DND-41 (cell line): Measurements from ENCODE around the gene PEPD.

Experiments used
- ATAC-seq: fragments of 200-7000 bp; cut with Tn5 transposase; 3 replicates; pipeline ENCODE4 v1.9.1; 2021; ENCODE audit warnings: low read depth; ENCODE audit not compliant: insufficient read depth
- DNase-seq: peaks from one replicate; pipeline ENCODE4 v3.0.0-alpha.2; 2020
- H2AFZ ChIP-seq: 2 replicates; pipeline ENCODE4 v1.6.0; 2012; ENCODE audit warnings: low read depth, low read length
- H3K27ac ChIP-seq: 2 replicates; pipeline ENCODE4 v1.5.1; 2012; ENCODE audit warnings: low read length, inconsistent platforms
- H3K27me3 ChIP-seq: fragments of 200-600 bp; sonication (generic); 2 replicates; pipeline ENCODE4 v1.6.0; 2012; ENCODE audit warnings: low read length, mild to moderate bottlenecking, inconsistent platforms; ENCODE audit not compliant: insufficient read depth, poor library complexity
- H3K36me3 ChIP-seq: 2 replicates; pipeline ENCODE4 v1.5.1; 2012; ENCODE audit warnings: low read length, inconsistent platforms; ENCODE audit not compliant: insufficient read depth
- H3K4me1 ChIP-seq: 2 replicates; pipeline ENCODE4 v1.5.1; 2012; ENCODE audit warnings: mild to moderate bottlenecking, low read length; ENCODE audit not compliant: insufficient read depth
- H3K4me2 ChIP-seq: 2 replicates; pipeline ENCODE4 v1.6.0; 2012; ENCODE audit warnings: mild to moderate bottlenecking, moderate library complexity, low read length, inconsistent platforms; ENCODE audit not compliant: insufficient read depth
- H3K4me3 ChIP-seq, 2 experiments: fragments of 200-600 bp in 1 of 2; shearing (Covaris generic) in 1 of 2; 2 replicates each; pipeline ENCODE4 v1.5.1; 2012 to 2016; ENCODE audit warnings: inconsistent platforms in 2 of 2, low read length in 2 of 2, mild to moderate bottlenecking in 2 of 2, low read depth in 1 of 2, moderate library complexity in 1 of 2
- H3K79me2 ChIP-seq: 2 replicates; pipeline ENCODE4 v1.6.0; 2012; ENCODE audit warnings: low read length, inconsistent platforms; ENCODE audit not compliant: insufficient read depth
- H3K9ac ChIP-seq: 2 replicates; pipeline ENCODE4 v1.6.0; 2012; ENCODE audit warnings: low read depth, mild to moderate bottlenecking, inconsistent platforms, low read length, moderate library complexity
- H3K9me3 ChIP-seq: 2 replicates; pipeline ENCODE4 v1.5.1; 2012; ENCODE audit warnings: low read length, moderate library complexity, mild to moderate bottlenecking, inconsistent platforms; ENCODE audit not compliant: insufficient read depth, severe bottlenecking
- H4K20me1 ChIP-seq: 2 replicates; pipeline ENCODE4 v1.6.0; 2012; ENCODE audit warnings: low read length; ENCODE audit not compliant: insufficient read depth
- CTCF ChIP-seq: IDR thresholded peaks from 2 replicates; pipeline ENCODE4 v1.5.1; 2012; ENCODE audit warnings: borderline replicate concordance, low read length, moderate library complexity, mild to moderate bottlenecking; ENCODE audit not compliant: poor library complexity, severe bottlenecking; ENCODE audit errors: extremely low read depth
- EZH2 ChIP-seq: IDR thresholded peaks from 3 replicates; pipeline ENCODE4 v1.6.1; 2012; ENCODE audit warnings: borderline replicate concordance, low read depth, mild to moderate bottlenecking, moderate library complexity, low read length, inconsistent platforms; ENCODE audit not compliant: severe bottlenecking

PEPD gene

GRCh38 chr19:33460221-33460908 lies 61.2 kb downstream of the PEPD start:
- no peaks in the 10 kb centered on the region for H3K79me2 ChIP-seq
- H3K9me3 ChIP-seq = no peaks in the 10 kb centered on the region
- H3K4me1 ChIP-seq = no peaks in the 10 kb centered on the region
- H3K27ac ChIP-seq = no peak overlapping the region
- H4K20me1 ChIP-seq = no peaks in the 10 kb centered on the region; the same call in none of the 2 replicates
- no peak overlapping the region for H3K4me3 ChIP-seq
- H2AFZ ChIP-seq = no peak overlapping the region
- H3K9ac ChIP-seq = no peak overlapping the region
- no peaks in the 10 kb centered on the region for H3K36me3 ChIP-seq
- no peak overlapping the region for H3K4me2 ChIP-seq
- TF ChIP-seq CTCF (no peak), EZH2 (no peak)
- ATAC-seq (no peak), DNase-seq (no peak)
- no peaks in the 10 kb centered on the region for H3K27me3 ChIP-seq

GRCh38 chr19:33459222-33460090 lies 62.1 kb downstream of the PEPD start:
- Histone ChIP-seq H3K36me3 (no peaks in the 10 kb centered on the region), H3K9ac (no peak overlapping the region), H3K79me2 (no peaks in the 10 kb centered on the region), H3K4me2 (no peak overlapping the region), H3K27ac (no peak overlapping the region), H3K4me3 (no peak overlapping the region), H2AFZ (no peak overlapping the region), H4K20me1 (no peaks in the 10 kb centered on the region; the same call in none of the 2 replicates), H3K9me3 (no peaks in the 10 kb centered on the region), H3K4me1 (no peaks in the 10 kb centered on the region), H3K27me3 (no peaks in the 10 kb centered on the region)
- no peak for DNase-seq
- TF ChIP-seq CTCF (no peak), EZH2 (no peak)
- no peak for ATAC-seq

GRCh38 chr19:33458807-33459206 lies 62.8 kb downstream of the PEPD start:
- H3K9me3 ChIP-seq = no peaks in the 10 kb centered on the region
- H3K4me2 ChIP-seq = no peak overlapping the region
- H3K4me3 ChIP-seq = no peak overlapping the region
- H3K4me1 ChIP-seq = no peaks in the 10 kb centered on the region
- no peak overlapping the region for H2AFZ ChIP-seq
- H3K27me3 ChIP-seq = no peaks in the 10 kb centered on the region
- H3K36me3 ChIP-seq = no peaks in the 10 kb centered on the region
- H3K79me2 ChIP-seq = no peaks in the 10 kb centered on the region
- no peak overlapping the region for H3K9ac ChIP-seq
- no peak for ATAC-seq
- DNase-seq = no peak
- H3K27ac ChIP-seq = no peak overlapping the region
- no peaks in the 10 kb centered on the region; the same call in none of the 2 replicates for H4K20me1 ChIP-seq
- TF ChIP-seq EZH2 = no peak
- no peak for TF ChIP-seq CTCF
